GM12801 (cell line): ENCODE data around the gene LPAR1.

Experiments
- CTCF ChIP-seq: IDR thresholded peaks from one replicate; pipeline ENCODE4 v1.5.1; 2011; ENCODE audit warnings: control low read depth; ENCODE audit not compliant: insufficient read length; ENCODE audit errors: extremely low read depth

LPAR1 gene

GRCh38 chr9:110984890-110985437, 53.3 kb downstream of the LPAR1 start:
- TF ChIP-seq CTCF: no peak

GRCh38 chr9:110980261-110980660, 58.0 kb downstream of the LPAR1 start:
- no peak for TF ChIP-seq CTCF

- no peak for TF ChIP-seq CTCF
These were observed 58.6 kb downstream of the LPAR1 start for GRCh38 chr9:110979636-110980035.

- TF ChIP-seq CTCF: no peak
These were observed 59.8 kb downstream of the LPAR1 start for GRCh38 chr9:110978516-110978915.

GRCh38 chr9:110977259-110977709, 61.0 kb downstream of the LPAR1 start:
- no peak for TF ChIP-seq CTCF

- TF ChIP-seq CTCF: no peak
These were observed 62.3 kb downstream of the LPAR1 start for GRCh38 chr9:110975969-110976368.

- no peak for TF ChIP-seq CTCF
These were observed 63.0 kb downstream of the LPAR1 start for GRCh38 chr9:110975278-110975677.

- no peak for TF ChIP-seq CTCF
These were observed 66.6 kb downstream of the LPAR1 start for GRCh38 chr9:110971705-110972104.
